LHCN-M2 (cell line): Measurements from ENCODE around the gene PIK3R6. TPM values are rescaled to one million over a fixed set of nuclear protein-coding genes. Genes with fewer than 3 reads are reported as not detected.

Experiments
- DNase-seq: peaks from one replicate; pipeline ENCODE4 v3.0.0-alpha.2; 2012; ENCODE audit warnings: low read depth
- polyA plus RNA-seq: library from polyadenylated mRNA; unstranded; fragments of >200 nt; gene quantifications from one replicate; pipeline ENCODE4 v1.2.1, GENCODE V29; 2012; ENCODE audit warnings: missing spikeins
- total RNA-seq: library from RNA; depleted of rRNA; stranded (reverse); fragments of >200 nt; gene quantifications from 2 replicates; pipeline ENCODE4 v1.2.3, GENCODE V29; 2014; rRNA removed

The PIK3R6 gene, protein sequence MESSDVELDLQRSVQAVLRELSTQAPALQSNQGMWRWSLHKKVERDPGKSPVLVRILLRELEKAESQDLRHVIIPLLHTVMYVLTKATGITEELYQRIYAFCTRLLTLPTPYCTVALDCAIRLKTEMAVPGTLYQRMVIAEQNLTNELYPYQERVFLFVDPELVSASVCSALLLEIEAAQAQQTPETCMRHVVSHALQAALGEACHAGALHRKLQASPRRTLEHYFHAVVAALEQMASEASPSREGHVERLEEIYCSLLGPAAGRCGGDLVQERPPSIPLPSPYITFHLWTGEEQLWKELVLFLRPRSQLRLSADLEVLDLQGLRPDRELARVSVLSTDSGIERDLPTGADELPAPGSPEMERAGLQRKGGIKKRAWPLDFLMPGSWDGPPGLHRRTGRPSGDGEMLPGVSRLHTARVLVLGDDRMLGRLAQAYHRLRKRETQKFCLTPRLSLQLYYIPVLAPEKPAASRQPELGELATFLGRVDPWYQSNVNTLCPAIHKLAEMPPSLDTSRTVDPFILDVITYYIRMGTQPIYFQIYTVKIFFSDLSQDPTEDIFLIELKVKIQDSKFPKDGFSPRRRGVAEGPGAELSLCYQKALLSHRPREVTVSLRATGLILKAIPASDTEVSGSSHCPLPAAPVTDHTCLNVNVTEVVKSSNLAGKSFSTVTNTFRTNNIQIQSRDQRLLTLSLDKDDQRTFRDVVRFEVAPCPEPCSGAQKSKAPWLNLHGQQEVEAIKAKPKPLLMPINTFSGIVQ
- total RNA-seq = not detected in 2 replicates
- not detected for polyA plus RNA-seq

- no peak for DNase-seq
These were observed at the start of gene PIK3R6 for GRCh38 chr17:8867361-8867981. Gene PIK3R6, minus strand, starts transcription at chr17:8867674. Its CDS starts 17,880 bp downstream, at chr17:8849794.

- DNase-seq = no peak
These were observed 49.0 kb upstream of the PIK3R6 start for GRCh38 chr17:8916466-8916865.

DNA sequence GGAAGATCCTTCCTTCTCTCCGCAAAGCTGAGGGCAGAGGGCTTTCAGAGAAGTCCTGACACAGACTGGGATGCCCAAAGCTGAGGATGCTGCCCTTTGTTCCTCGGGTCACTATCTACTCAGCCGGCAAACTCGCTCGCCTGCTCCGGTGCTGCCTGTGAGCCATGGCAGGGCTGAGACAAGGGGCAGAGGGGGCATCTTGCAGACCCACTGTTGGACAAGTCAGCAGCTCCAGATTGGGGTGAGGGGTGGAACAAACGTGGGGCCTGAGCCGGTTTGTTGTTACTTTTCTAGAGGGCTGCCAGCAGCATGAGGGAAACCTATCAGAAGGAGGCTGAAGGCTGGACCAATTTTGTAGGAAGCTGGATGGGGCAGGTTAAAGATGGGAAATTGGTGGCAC is 47.1 kb upstream of the PIK3R6 start:
- DNase-seq = no peak

DNA sequence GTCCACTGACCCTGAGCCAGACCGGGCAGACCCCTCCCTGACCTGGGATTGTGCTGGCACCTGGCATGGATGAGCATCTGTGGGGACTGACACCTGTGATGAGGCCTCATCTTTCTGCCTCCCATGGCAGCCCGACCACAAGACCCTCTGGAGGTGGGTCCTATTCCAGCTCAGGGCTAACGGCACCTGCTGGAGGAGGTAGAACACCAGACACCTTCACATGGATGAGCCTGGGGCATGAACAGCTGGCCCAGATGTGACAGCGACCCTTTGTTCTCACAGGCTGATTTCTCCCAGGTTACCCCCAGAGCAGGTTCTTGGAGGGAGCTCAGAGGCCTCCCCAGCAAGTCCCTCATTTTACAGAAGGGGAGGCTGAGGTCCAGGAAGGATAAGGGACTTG is 46.4 kb upstream of the PIK3R6 start:
- DNase-seq = no peak

GRCh38 chr17:8913091-8913490 is 45.6 kb upstream of the PIK3R6 start:
- DNase-seq = no peak

DNA sequence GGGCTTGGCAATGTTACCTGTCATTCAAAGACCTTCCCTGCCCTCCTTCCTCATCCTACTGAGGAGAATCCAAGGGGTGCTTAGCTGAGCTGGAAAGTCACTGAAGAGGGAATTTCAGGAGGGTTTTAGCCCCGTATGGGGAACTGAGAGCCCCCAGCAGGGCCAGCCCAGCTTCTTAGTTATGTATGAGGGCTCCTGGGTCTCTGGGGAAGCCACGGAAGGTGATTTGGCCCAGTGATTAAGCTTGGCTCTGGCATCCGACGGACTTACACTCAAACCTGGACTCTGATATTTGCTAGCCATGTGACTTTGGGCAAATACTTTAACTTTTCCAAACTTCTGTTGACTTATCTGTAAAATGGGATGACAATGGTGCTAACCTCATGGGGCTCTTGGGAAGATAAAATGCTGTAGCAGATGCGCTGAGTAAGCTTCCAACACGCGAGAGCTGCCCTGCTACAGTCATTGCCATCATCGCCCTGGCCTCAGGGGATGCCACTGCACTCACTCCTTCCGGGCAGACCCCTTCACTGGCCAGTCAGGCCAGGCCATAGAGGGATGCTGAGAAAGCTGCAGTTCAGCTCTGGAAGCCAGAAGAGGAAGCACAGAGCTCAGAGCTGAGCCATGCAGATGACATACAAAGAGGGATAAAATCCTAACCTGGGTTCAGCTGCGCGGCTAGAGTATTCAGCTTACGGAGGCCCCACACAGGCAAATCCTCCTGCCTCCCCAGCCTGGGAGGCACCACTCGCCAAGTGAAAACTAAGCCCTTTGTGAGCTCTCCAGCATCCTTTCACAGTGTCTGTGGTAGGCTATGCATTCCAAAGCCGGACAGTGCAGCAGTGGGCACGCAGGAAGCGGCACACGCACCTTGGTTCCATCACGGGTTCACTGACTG is 44.9 kb upstream of the PIK3R6 start:
- no peak for DNase-seq

GRCh38 chr17:8910969-8911604 is 43.6 kb upstream of the PIK3R6 start:
- DNase-seq = no peak

DNA sequence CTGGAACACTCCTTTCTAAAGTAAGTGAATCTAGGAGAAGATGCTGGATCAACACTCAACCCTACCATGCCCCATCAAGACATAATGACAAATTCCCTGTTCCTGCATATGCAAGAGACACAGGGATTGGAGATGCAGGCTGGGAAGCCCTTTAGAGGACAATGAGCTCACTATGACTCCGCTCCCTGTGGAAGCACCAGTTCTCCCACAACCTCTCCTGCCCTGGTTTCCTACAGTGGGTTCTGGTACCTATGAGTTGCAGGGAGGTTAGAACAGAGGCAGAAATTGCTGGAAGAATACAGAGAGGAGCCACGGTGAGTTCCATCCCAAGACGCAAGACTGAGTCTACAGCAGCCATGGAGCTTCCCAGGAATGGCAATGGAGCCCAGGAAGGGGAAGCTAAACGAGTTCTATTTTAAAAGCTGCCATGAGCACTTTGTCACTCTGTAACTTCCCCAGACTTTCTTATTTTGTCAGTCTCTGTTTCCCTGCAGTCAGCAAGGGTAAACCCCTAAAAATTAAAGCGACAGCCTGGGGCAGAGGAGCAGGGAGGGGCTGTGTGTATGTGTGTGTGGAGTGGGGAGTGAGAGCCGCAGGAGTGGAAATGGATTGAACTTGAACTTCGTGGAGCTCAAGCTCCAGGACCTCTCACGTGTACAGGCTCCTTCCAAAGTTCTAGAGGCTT is 42.3 kb upstream of the PIK3R6 start:
- DNase-seq = no peak

- DNase-seq = no peak
These were observed 37.9 kb upstream of the PIK3R6 start for GRCh38 chr17:8905331-8905730.

GRCh38 chr17:8904686-8905085 is 37.2 kb upstream of the PIK3R6 start:
- no peak for DNase-seq

DNA sequence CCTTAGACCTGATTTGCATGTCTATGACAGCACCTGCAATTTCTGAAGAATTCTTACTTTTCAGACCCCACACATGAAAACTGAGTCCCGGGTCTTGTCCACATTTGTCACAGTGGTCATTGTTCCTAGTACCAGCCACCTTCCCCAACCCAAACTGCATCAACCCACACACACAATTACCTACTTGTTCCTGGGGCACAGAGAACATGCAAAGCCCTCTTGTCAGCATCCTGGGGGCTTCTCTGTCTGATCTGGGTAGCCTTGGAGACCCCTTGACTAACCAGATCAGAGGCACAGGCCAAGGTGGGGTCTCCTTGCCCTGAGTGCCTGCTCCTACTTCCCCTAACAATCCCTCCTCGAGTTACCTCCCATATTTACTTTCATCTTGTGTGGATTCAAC is 36.7 kb upstream of the PIK3R6 start:
- no peak for DNase-seq

- no peak for DNase-seq
These were observed 33.4 kb upstream of the PIK3R6 start for GRCh38 chr17:8900626-8901585.

GRCh38 chr17:8900207-8900606 is 32.7 kb upstream of the PIK3R6 start:
- no peak for DNase-seq

- no peak for DNase-seq
These were observed 31.2 kb upstream of the PIK3R6 start for GRCh38 chr17:8898636-8899035.

GRCh38 chr17:8898126-8898525 is 30.7 kb upstream of the PIK3R6 start:
- DNase-seq = no peak

- no peak for DNase-seq
These were observed 29.5 kb upstream of the PIK3R6 start for GRCh38 chr17:8896641-8897635.

- DNase-seq = no peak
These were observed 28.6 kb upstream of the PIK3R6 start for GRCh38 chr17:8896087-8896486.
